ENCODE measurements around the gene WDFY2.

WDFY2 gene

DNA sequence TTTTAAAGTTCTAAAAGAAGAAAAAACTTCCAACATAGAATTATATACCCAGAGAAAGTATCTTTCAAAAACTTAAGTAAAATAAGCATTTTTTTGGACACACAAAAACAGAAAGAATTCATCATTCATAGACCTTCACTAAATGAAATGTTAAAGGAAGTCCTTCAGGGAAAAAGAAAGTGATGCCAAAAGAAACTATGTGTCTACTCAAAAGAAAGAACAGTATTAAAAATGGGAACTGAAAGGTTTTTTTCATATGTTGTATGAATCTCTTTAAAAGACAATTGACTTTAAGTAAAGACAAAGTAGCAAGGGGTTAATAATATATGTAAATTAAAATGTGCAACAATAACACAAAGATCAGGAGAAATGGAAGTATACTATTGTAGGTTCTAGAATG, 123.2 kb downstream of the WDFY2 start:
- no peak overlapping the region for H3K14ac ChIP-seq (ENCODE audit: low read length)
- H3K9me3 ChIP-seq (replicated peaks in 1 of 2; ENCODE audit: control insufficient read depth in 2 of 2, insufficient read depth in 1 of 2, low read depth in 1 of 2, low read length in 2 of 2) = no peaks in the 10 kb centered on the region
- no peaks in the 10 kb centered on the region for H3K27me3 ChIP-seq (ENCODE audit: control insufficient read depth in 3 of 3, insufficient read depth in 3 of 3, low read depth in 1 of 3, low read length in 3 of 3)

DNA sequence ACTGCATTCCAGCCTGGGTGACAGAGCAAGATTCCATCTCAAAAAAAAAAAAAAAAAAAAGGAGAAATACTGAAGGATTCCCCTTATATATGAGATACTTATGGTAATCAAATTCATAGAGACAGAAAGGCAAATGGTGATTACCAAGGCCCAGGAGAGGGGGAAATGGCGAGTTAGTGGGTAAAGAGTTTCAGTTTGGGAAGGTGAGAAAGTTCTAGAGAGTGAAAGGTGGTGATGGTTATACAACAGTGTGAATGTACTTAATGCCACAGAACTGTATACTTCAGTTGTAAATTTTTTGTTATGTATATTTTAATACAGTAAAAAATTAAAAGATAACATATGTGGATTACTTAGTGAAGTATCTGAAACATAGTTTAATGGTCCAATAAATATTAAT, 129.5 kb downstream of the WDFY2 start:
- Histone ChIP-seq H3K4me3 (ENCODE audit: low read length in 2 of 2) (no peak overlapping the region), H3K4me1 (ENCODE audit: control insufficient read depth in 2 of 2, insufficient read depth in 1 of 2, low read depth in 1 of 2, low read length in 2 of 2) (no peaks in the 10 kb centered on the region), H3K4ac (ENCODE audit: low read length) (no peak overlapping the region), H2BK12ac (ENCODE audit: low read length) (no peak overlapping the region), H2BK5ac (ENCODE audit: low read length) (no peak overlapping the region), H2BK15ac (ENCODE audit: low read length) (no peak overlapping the region), H3K9me3 (replicated peaks in 1 of 2; ENCODE audit: control insufficient read depth in 2 of 2, insufficient read depth in 1 of 2, low read depth in 1 of 2, low read length in 2 of 2) (no peaks in the 10 kb centered on the region), H4K8ac (ENCODE audit: low read depth, low read length) (no peak overlapping the region), H3K14ac (ENCODE audit: low read length) (no peak overlapping the region), H3K9ac (ENCODE audit: low read depth, low read length, poor library complexity) (no peak overlapping the region), H4K91ac (ENCODE audit: low read depth, low read length, poor library complexity) (no peak overlapping the region), H3K18ac (ENCODE audit: low read length) (no peak overlapping the region), H2AFZ (ENCODE audit: low read length) (no peak overlapping the region), H3K23ac (ENCODE audit: low read depth, low read length, poor library complexity) (no peak overlapping the region), H3K79me1 (ENCODE audit: low read depth, low read length) (no peaks in the 10 kb centered on the region), H2AK5ac (ENCODE audit: low read depth, low read length) (no peak overlapping the region), H3K36me3 (replicated peaks in 1 of 2; ENCODE audit: control insufficient read depth in 2 of 2, insufficient read depth in 2 of 2, low read length in 2 of 2) (peaks cover 0 to 1% of the 10 kb centered on the region in 2 donors), H3K27me3 (ENCODE audit: control insufficient read depth in 3 of 3, insufficient read depth in 3 of 3, low read depth in 1 of 3, low read length in 3 of 3) (no peaks in the 10 kb centered on the region), H2BK120ac (ENCODE audit: low read depth, low read length) (no peak overlapping the region), H3K27ac (replicated peaks; ENCODE audit: low read length) (no peak overlapping the region), H3K4me2 (ENCODE audit: insufficient read depth, low read length, poor library complexity, severe bottlenecking) (no peak overlapping the region)
- DNase-seq (ENCODE audit: low spot score) = no peak
- WGBS, 2 donors (ENCODE audit: extremely low coverage in 2 of 2, insufficient read length in 2 of 2, insufficient replicate concordance in 1 of 2) = no CpG with 5 or more reads among the region's 1 CpG

More for the DNA sequence above, 123.2 kb downstream of the WDFY2 start:
- Histone ChIP-seq H3K4me3 (ENCODE audit: low read length in 2 of 2) (no peak overlapping the region), H3K4ac (ENCODE audit: low read length) (no peak overlapping the region), H3K4me2 (ENCODE audit: insufficient read depth, low read length, poor library complexity, severe bottlenecking) (no peak overlapping the region), H2BK15ac (ENCODE audit: low read length) (no peak overlapping the region), H3K79me1 (ENCODE audit: low read depth, low read length) (no peaks in the 10 kb centered on the region), H2AFZ (ENCODE audit: low read length) (no peak overlapping the region), H4K91ac (ENCODE audit: low read depth, low read length, poor library complexity) (no peak overlapping the region), H3K9ac (ENCODE audit: low read depth, low read length, poor library complexity) (no peak overlapping the region), H3K27ac (replicated peaks; ENCODE audit: low read length) (no peak overlapping the region), H2BK120ac (ENCODE audit: low read depth, low read length) (no peak overlapping the region), H3K23ac (ENCODE audit: low read depth, low read length, poor library complexity) (no peak overlapping the region), H3K36me3 (replicated peaks in 1 of 2; ENCODE audit: control insufficient read depth in 2 of 2, insufficient read depth in 2 of 2, low read length in 2 of 2) (peaks cover 0 to 4% of the 10 kb centered on the region in 2 donors), H2BK12ac (ENCODE audit: low read length) (no peak overlapping the region), H3K4me1 (ENCODE audit: control insufficient read depth in 2 of 2, insufficient read depth in 1 of 2, low read depth in 1 of 2, low read length in 2 of 2) (peaks cover 0 to 1% of the 10 kb centered on the region in 2 donors), H2BK5ac (ENCODE audit: low read length) (no peak overlapping the region), H2AK5ac (ENCODE audit: low read depth, low read length) (no peak overlapping the region), H3K18ac (ENCODE audit: low read length) (no peak overlapping the region), H4K8ac (ENCODE audit: low read depth, low read length) (no peak overlapping the region)
- DNase-seq (ENCODE audit: low spot score) = no peak

DNA sequence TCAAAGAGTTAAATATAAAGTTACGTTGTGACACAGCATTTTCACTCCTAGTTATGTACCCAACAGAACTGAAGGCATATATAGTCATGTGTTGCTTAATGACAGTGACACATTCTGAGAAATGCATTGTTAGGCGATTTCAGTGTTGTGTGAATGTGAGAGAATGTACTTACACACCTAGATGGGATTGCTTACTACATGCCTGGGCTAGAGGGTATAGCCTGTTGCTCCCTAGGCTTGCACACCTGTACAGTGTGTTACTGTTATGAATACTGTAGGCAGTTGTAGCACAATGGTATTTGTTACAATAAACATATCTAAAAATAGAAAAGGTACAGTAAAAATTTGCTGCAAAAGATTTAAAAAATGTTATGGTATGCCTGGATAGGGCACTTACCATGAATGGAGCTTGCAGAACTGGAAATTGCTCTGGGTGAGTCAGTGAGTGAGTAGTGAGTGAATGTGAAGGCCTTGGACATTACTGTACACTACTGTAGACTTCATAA, 130.5 kb downstream of the WDFY2 start:
- Histone ChIP-seq H3K36me3 (replicated peaks in 1 of 2; ENCODE audit: control insufficient read depth in 2 of 2, insufficient read depth in 2 of 2, low read length in 2 of 2) (peaks cover 0 to 1% of the 10 kb centered on the region in 2 donors), H3K27me3 (ENCODE audit: control insufficient read depth in 3 of 3, insufficient read depth in 3 of 3, low read depth in 1 of 3, low read length in 3 of 3) (no peaks in the 10 kb centered on the region), H3K18ac (ENCODE audit: low read length) (no peak overlapping the region), H2BK120ac (ENCODE audit: low read depth, low read length) (no peak overlapping the region), H3K4me2 (ENCODE audit: insufficient read depth, low read length, poor library complexity, severe bottlenecking) (no peak overlapping the region), H3K4ac (ENCODE audit: low read length) (no peak overlapping the region), H4K91ac (ENCODE audit: low read depth, low read length, poor library complexity) (no peak overlapping the region), H3K4me3 (ENCODE audit: low read length in 2 of 2) (no peak overlapping the region), H3K23ac (ENCODE audit: low read depth, low read length, poor library complexity) (no peak overlapping the region), H3K4me1 (ENCODE audit: control insufficient read depth in 2 of 2, insufficient read depth in 1 of 2, low read depth in 1 of 2, low read length in 2 of 2) (no peaks in the 10 kb centered on the region), H2BK12ac (ENCODE audit: low read length) (no peak overlapping the region), H3K79me1 (ENCODE audit: low read depth, low read length) (no peaks in the 10 kb centered on the region), H3K14ac (ENCODE audit: low read length) (no peak overlapping the region), H2BK15ac (ENCODE audit: low read length) (no peak overlapping the region), H2AFZ (ENCODE audit: low read length) (no peak overlapping the region), H3K9me3 (replicated peaks in 1 of 2; ENCODE audit: control insufficient read depth in 2 of 2, insufficient read depth in 1 of 2, low read depth in 1 of 2, low read length in 2 of 2) (no peaks in the 10 kb centered on the region), H3K9ac (ENCODE audit: low read depth, low read length, poor library complexity) (no peak overlapping the region), H4K8ac (ENCODE audit: low read depth, low read length) (no peak overlapping the region), H2BK5ac (ENCODE audit: low read length) (no peak overlapping the region), H3K27ac (replicated peaks; ENCODE audit: low read length) (no peak overlapping the region), H2AK5ac (ENCODE audit: low read depth, low read length) (no peak overlapping the region)
- DNase-seq (ENCODE audit: low spot score) = no peak
- WGBS, 2 donors (ENCODE audit: extremely low coverage in 2 of 2, insufficient read length in 2 of 2, insufficient replicate concordance in 1 of 2) = no CpG with 5 or more reads among the region's 2 CpGs

DNA sequence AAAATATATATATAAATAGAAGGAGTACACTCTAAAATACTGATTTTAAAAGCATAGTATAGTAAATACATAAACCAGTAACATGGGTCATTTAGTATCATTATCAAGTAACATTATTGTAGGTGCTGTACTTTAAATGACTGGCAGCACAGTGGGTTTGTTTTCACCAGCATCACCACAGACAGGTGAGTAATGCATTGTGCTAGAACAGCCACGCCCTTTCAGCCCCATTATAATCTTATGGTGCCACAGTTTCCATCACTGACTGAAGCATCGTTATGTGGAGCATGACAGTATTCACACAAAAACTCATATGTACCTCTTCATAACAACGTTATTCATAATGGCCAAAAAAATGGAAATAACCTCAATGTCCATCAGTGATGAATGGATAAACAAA, 131.4 kb downstream of the WDFY2 start:
- no peaks in the 10 kb centered on the region for H3K27me3 ChIP-seq (ENCODE audit: control insufficient read depth in 3 of 3, insufficient read depth in 3 of 3, low read depth in 1 of 3, low read length in 3 of 3)
- no peak overlapping the region for H3K4me2 ChIP-seq (ENCODE audit: insufficient read depth, low read length, poor library complexity, severe bottlenecking)
- no peak overlapping the region for H3K9ac ChIP-seq (ENCODE audit: low read depth, low read length, poor library complexity)
- no peak overlapping the region for H2BK15ac ChIP-seq (ENCODE audit: low read length)
- no peaks in the 10 kb centered on the region for H3K79me1 ChIP-seq (ENCODE audit: low read depth, low read length)
- no peak overlapping the region for H2AFZ ChIP-seq (ENCODE audit: low read length)
- no peak overlapping the region for H3K4ac ChIP-seq (ENCODE audit: low read length)
- no peak overlapping the region for H4K91ac ChIP-seq (ENCODE audit: low read depth, low read length, poor library complexity)
- no peak overlapping the region for H3K4me3 ChIP-seq (ENCODE audit: low read length in 2 of 2)
- no peak overlapping the region for H2BK12ac ChIP-seq (ENCODE audit: low read length)
- H3K36me3 ChIP-seq (replicated peaks in 1 of 2; ENCODE audit: control insufficient read depth in 2 of 2, insufficient read depth in 2 of 2, low read length in 2 of 2) = peaks cover 0 to 1% of the 10 kb centered on the region in 2 donors
- no peak overlapping the region for H3K14ac ChIP-seq (ENCODE audit: low read length)
- no peak overlapping the region for H3K18ac ChIP-seq (ENCODE audit: low read length)
- no peaks in the 10 kb centered on the region for H3K4me1 ChIP-seq (ENCODE audit: control insufficient read depth in 2 of 2, insufficient read depth in 1 of 2, low read depth in 1 of 2, low read length in 2 of 2)
- no peaks in the 10 kb centered on the region for H3K9me3 ChIP-seq (replicated peaks in 1 of 2; ENCODE audit: control insufficient read depth in 2 of 2, insufficient read depth in 1 of 2, low read depth in 1 of 2, low read length in 2 of 2)
- no peak overlapping the region for H4K8ac ChIP-seq (ENCODE audit: low read depth, low read length)
- DNase-seq (ENCODE audit: low spot score) = no peak
- H2BK120ac ChIP-seq (ENCODE audit: low read depth, low read length) = no peak overlapping the region
- no CpG with 5 or more reads among the region's 3 CpGs for WGBS, 2 donors (ENCODE audit: extremely low coverage in 2 of 2, insufficient read length in 2 of 2, insufficient replicate concordance in 1 of 2)
- no peak overlapping the region for H2AK5ac ChIP-seq (ENCODE audit: low read depth, low read length)
- H2BK5ac ChIP-seq (ENCODE audit: low read length) = no peak overlapping the region
- no peak overlapping the region for H3K27ac ChIP-seq (replicated peaks; ENCODE audit: low read length)
- H3K23ac ChIP-seq (ENCODE audit: low read depth, low read length, poor library complexity) = no peak overlapping the region
